Glutamatergic neuron (in vitro differentiated cells): ENCODE data around the gene MAPT. TPM values are rescaled to one million over a fixed set of nuclear protein-coding genes. Genes with fewer than 3 reads are reported as not detected.
"Not testable (repeated sequence)": the region's sequence is repeated elsewhere in the genome, so short reads cannot be mapped to it uniquely, and the experiment has no call there.

ENCODE experiments used
- DNase-seq: peaks from one replicate; pipeline ENCODE4 v3.0.0; 2022
- H3K27ac Mint-ChIP-seq: one replicate; pipeline ENCODE4 v1.8.0; 2020; ENCODE audit warnings: mild to moderate bottlenecking, mixed read lengths, inconsistent platforms; ENCODE audit not compliant: unreplicated experiment
- H3K27me3 Mint-ChIP-seq: one replicate; pipeline ENCODE4 v1.8.0; 2020; ENCODE audit warnings: mild to moderate bottlenecking, moderate library complexity, mixed read lengths, inconsistent platforms; ENCODE audit not compliant: unreplicated experiment
- H3K36me3 Mint-ChIP-seq: one replicate; pipeline ENCODE4 v1.8.0; 2020; ENCODE audit warnings: mild to moderate bottlenecking, mixed read lengths, inconsistent platforms; ENCODE audit not compliant: unreplicated experiment
- H3K4me1 Mint-ChIP-seq: one replicate; pipeline ENCODE4 v1.8.0; 2020; ENCODE audit warnings: mild to moderate bottlenecking, low read depth, mixed read lengths, inconsistent platforms; ENCODE audit not compliant: unreplicated experiment
- H3K4me3 Mint-ChIP-seq: one replicate; pipeline ENCODE4 v1.8.0; 2020; ENCODE audit warnings: mild to moderate bottlenecking, mixed read lengths, inconsistent platforms; ENCODE audit not compliant: unreplicated experiment
- H3K9me3 Mint-ChIP-seq: one replicate; pipeline ENCODE4 v1.8.0; 2020; ENCODE audit warnings: mild to moderate bottlenecking, moderate library complexity, mixed read lengths, inconsistent platforms; ENCODE audit not compliant: unreplicated experiment
- CTCF ChIP-seq: fragments of 200-600 bp; sonication (generic); IDR thresholded peaks from one replicate; pipeline ENCODE4 v1.5.0; 2021; ENCODE audit not compliant: partially characterized antibody, unreplicated experiment
- total RNA-seq: library from RNA; stranded (reverse); fragmentation: NEBNext Ultra II Directional; extraction: Animal tissue kit (Norgen Biotek cat#: 25700); gene quantifications from one replicate; pipeline ENCODE4 v1.2.1, GENCODE V29; 2021; ENCODE audit not compliant: unreplicated experiment

Gene MAPT
- total RNA-seq, 1 donor from 2014 or later, result 123 TPM

- Mint-ChIP-seq H3K27ac (peak overlapping the region; percentile 39), H3K4me3 (peak overlapping the region; percentile 55), H3K27me3 (peaks cover 10% of the 10 kb centered on the region), H3K9me3 (peaks cover 7% of the 10 kb centered on the region), H3K36me3 (peaks cover 7% of the 10 kb centered on the region), H3K4me1 (no peaks in the 10 kb centered on the region)
- no peak for TF ChIP-seq CTCF
- DNase-seq, result no peak
Observed at GRCh38 chr17:46001390-46002310, 107.3 kb downstream of the MAPT start.

GRCh38 chr17:46002311-46002972 is 108.1 kb downstream of the MAPT start:
- peak; percentile 95 for TF ChIP-seq CTCF

GRCh38 chr17:46002973-46003316 is 108.6 kb downstream of the MAPT start:
- DNase-seq, result no peak
- Mint-ChIP-seq H3K4me1 (no peaks in the 10 kb centered on the region), H3K27me3 (peaks cover 10% of the 10 kb centered on the region), H3K9me3 (peaks cover 7% of the 10 kb centered on the region), H3K36me3 (peaks cover 7% of the 10 kb centered on the region), H3K27ac (no peak overlapping the region), H3K4me3 (no peak overlapping the region)
- TF ChIP-seq CTCF, result no peak

More at GRCh38 chr17:46002311-46002972, 108.1 kb downstream of the MAPT start:
- Mint-ChIP-seq H3K9me3 (peaks cover 7% of the 10 kb centered on the region), H3K27me3 (peaks cover 10% of the 10 kb centered on the region), H3K4me1 (no peaks in the 10 kb centered on the region), H3K36me3 (peaks cover 7% of the 10 kb centered on the region), H3K4me3 (peak overlapping the region; percentile 55), H3K27ac (peak overlapping the region; percentile 39)
- peak; percentile 79 for DNase-seq

- TF ChIP-seq CTCF, result no peak
- H3K36me3 Mint-ChIP-seq, result peaks cover 7% of the 10 kb centered on the region
Observed at GRCh38 chr17:46003907-46004748, 109.8 kb downstream of the MAPT start.

GRCh38 chr17:46006082-46006481 is 111.7 kb downstream of the MAPT start:
- H3K4me3 Mint-ChIP-seq, H3K27me3 Mint-ChIP-seq, H3K36me3 Mint-ChIP-seq, DNase-seq, H3K9me3 Mint-ChIP-seq, H3K27ac Mint-ChIP-seq, H3K4me1 Mint-ChIP-seq: not testable (repeated sequence)

More at GRCh38 chr17:46003907-46004748, 109.8 kb downstream of the MAPT start:
- no peaks in the 10 kb centered on the region for H3K4me1 Mint-ChIP-seq
- no peak overlapping the region for H3K4me3 Mint-ChIP-seq
- no peak for DNase-seq
- peaks cover 10% of the 10 kb centered on the region for H3K27me3 Mint-ChIP-seq
- no peak overlapping the region for H3K27ac Mint-ChIP-seq
- peaks cover 7% of the 10 kb centered on the region for H3K9me3 Mint-ChIP-seq
